ENCODE measurements around the gene FBN1.

FBN1 gene

GRCh38 chr15:48630245-48630644, 15.3 kb downstream of the FBN1 start:
- Histone ChIP-seq H3K27ac (ENCODE audit: low read length) (no peak overlapping the region), H3K79me2 (ENCODE audit: low read length) (no peaks in the 10 kb centered on the region), H4K20me1 (ENCODE audit: insufficient read depth, low read length) (no peaks in the 10 kb centered on the region), H3K9me2 (replicated peaks; ENCODE audit: insufficient read depth, low read length) (no peaks in the 10 kb centered on the region), H3F3A (ENCODE audit: insufficient read depth, low read length) (no peaks in the 10 kb centered on the region), H3K27me3 (replicated peaks; ENCODE audit: insufficient read depth, low read length) (no peaks in the 10 kb centered on the region), H3K36me3 (replicated peaks; ENCODE audit: insufficient read depth, low read length) (no peaks in the 10 kb centered on the region), H3K4me2 (ENCODE audit: low read depth, low read length) (no peak overlapping the region), H3K4me3 (ENCODE audit: low read length) (no peak overlapping the region), H2AFZ (ENCODE audit: low read length) (no peak overlapping the region), H3K9ac (ENCODE audit: low read length) (no peak overlapping the region), H3K9me3 (replicated peaks; ENCODE audit: insufficient read depth, low read length) (no peaks in the 10 kb centered on the region), H3K4me1 (ENCODE audit: low read length) (no peaks in the 10 kb centered on the region)
- DNase-seq = no peak
- TF ChIP-seq EZH2 (optimal IDR thresholded peaks at IDR 0.05; ENCODE audit: low read depth, low read length) = no peak
- no peak for TF ChIP-seq CTCF (IDR thresholded peaks at IDR 0.05; ENCODE audit: low read length)
- TF ChIP-seq EZH2phosphoT487 (IDR thresholded peaks at IDR 0.05; ENCODE audit: low read length) = no peak

GRCh38 chr15:48628832-48629231, 16.7 kb downstream of the FBN1 start:
- H3F3A ChIP-seq (ENCODE audit: insufficient read depth, low read length) = no peaks in the 10 kb centered on the region
- DNase-seq = no peak
- H3K27me3 ChIP-seq (replicated peaks; ENCODE audit: insufficient read depth, low read length) = no peaks in the 10 kb centered on the region
- no peaks in the 10 kb centered on the region for H3K9me2 ChIP-seq (replicated peaks; ENCODE audit: insufficient read depth, low read length)
- no peaks in the 10 kb centered on the region for H3K79me2 ChIP-seq (ENCODE audit: low read length)
- no peaks in the 10 kb centered on the region for H3K36me3 ChIP-seq (replicated peaks; ENCODE audit: insufficient read depth, low read length)
- H3K9ac ChIP-seq (ENCODE audit: low read length) = no peak overlapping the region
- TF ChIP-seq EZH2phosphoT487 (IDR thresholded peaks at IDR 0.05; ENCODE audit: low read length) (no peak), EZH2 (optimal IDR thresholded peaks at IDR 0.05; ENCODE audit: low read depth, low read length) (no peak), CTCF (IDR thresholded peaks at IDR 0.05; ENCODE audit: low read length) (no peak)
- no peaks in the 10 kb centered on the region for H3K4me1 ChIP-seq (ENCODE audit: low read length)
- no peak overlapping the region for H2AFZ ChIP-seq (ENCODE audit: low read length)
- H3K27ac ChIP-seq (ENCODE audit: low read length) = no peak overlapping the region
- no peak overlapping the region for H3K4me3 ChIP-seq (ENCODE audit: low read length)
- H3K9me3 ChIP-seq (replicated peaks; ENCODE audit: insufficient read depth, low read length) = no peaks in the 10 kb centered on the region
- no peaks in the 10 kb centered on the region for H4K20me1 ChIP-seq (ENCODE audit: insufficient read depth, low read length)
- H3K4me2 ChIP-seq (ENCODE audit: low read depth, low read length) = no peak overlapping the region

GRCh38 chr15:48627260-48627940, 18.1 kb downstream of the FBN1 start:
- H4K20me1 ChIP-seq (ENCODE audit: insufficient read depth, low read length) = no peaks in the 10 kb centered on the region
- no peaks in the 10 kb centered on the region for H3K4me1 ChIP-seq (ENCODE audit: low read length)
- H3K27me3 ChIP-seq (replicated peaks; ENCODE audit: insufficient read depth, low read length) = no peaks in the 10 kb centered on the region
- no peaks in the 10 kb centered on the region for H3K9me2 ChIP-seq (replicated peaks; ENCODE audit: insufficient read depth, low read length)
- no peaks in the 10 kb centered on the region for H3K36me3 ChIP-seq (replicated peaks; ENCODE audit: insufficient read depth, low read length)
- DNase-seq = no peak
- no peaks in the 10 kb centered on the region for H3F3A ChIP-seq (ENCODE audit: insufficient read depth, low read length)
- H3K9me3 ChIP-seq (replicated peaks; ENCODE audit: insufficient read depth, low read length) = no peaks in the 10 kb centered on the region
- no peak overlapping the region for H3K9ac ChIP-seq (ENCODE audit: low read length)
- H3K4me2 ChIP-seq (ENCODE audit: low read depth, low read length) = no peak overlapping the region
- H3K79me2 ChIP-seq (ENCODE audit: low read length) = no peaks in the 10 kb centered on the region
- H2AFZ ChIP-seq (ENCODE audit: low read length) = no peak overlapping the region
- H3K27ac ChIP-seq (ENCODE audit: low read length) = no peak overlapping the region
- no peak overlapping the region for H3K4me3 ChIP-seq (ENCODE audit: low read length)
- TF ChIP-seq CTCF (IDR thresholded peaks at IDR 0.05; ENCODE audit: low read length) = no peak
- no peak for TF ChIP-seq EZH2 (optimal IDR thresholded peaks at IDR 0.05; ENCODE audit: low read depth, low read length)
- TF ChIP-seq EZH2phosphoT487 (IDR thresholded peaks at IDR 0.05; ENCODE audit: low read length) = no peak

Data from MM.1S (cell line).